ENCODE data around the gene C11orf68. TPM values are rescaled to one million over a fixed set of nuclear protein-coding genes. Genes with fewer than 3 reads are reported as not detected.

Gene C11orf68
- polyA plus RNA-seq, 3 donors: 21.8 to 31.5 (median 22.8) TPM

GRCh38 chr11:65868907-65869306 lies 50.0 kb downstream of the C11orf68 start:
- peaks cover 25 to 35% of the 10 kb centered on the region in 2 donors for H3K36me3 Mint-ChIP-seq
- no peak overlapping the region for H3K4me3 Mint-ChIP-seq
- no peak overlapping the region for H3K4me3 ChIP-seq (replicated peaks in 1 of 3; ENCODE audit: low read depth in 2 of 3, low read length in 3 of 3)
- peaks cover 6 to 32% (median 28%) of the 10 kb centered on the region in 3 donors for H3K27me3 Mint-ChIP-seq (ENCODE audit: low read depth in 3 of 3)
- WGBS (ENCODE audit: insufficient coverage): no CpG with 5 or more reads among the region's 3 CpGs
- no peak overlapping the region for H3K4me2 ChIP-seq (replicated peaks; ENCODE audit: extremely low read depth, low read length, poor library complexity, severe bottlenecking)
- no peak overlapping the region for H3K9ac ChIP-seq (ENCODE audit: insufficient read depth, low read length, poor library complexity, severe bottlenecking)
- intact Hi-C loops (cut with micrococcal nuclease): no loop called here
- peaks cover 20 to 43% of the 10 kb centered on the region in 2 donors for H3K4me1 ChIP-seq (ENCODE audit: control insufficient read depth in 1 of 2, insufficient read depth in 2 of 2, low read length in 2 of 2)
- peaks cover 28 to 31% of the 10 kb centered on the region in 2 donors for H3K36me3 ChIP-seq (replicated peaks in 1 of 2; ENCODE audit: control insufficient read depth in 1 of 2, insufficient read depth in 2 of 2, low read length in 2 of 2)
- DNase-seq: no peak
- no peaks in the 10 kb centered on the region for H3K9me3 ChIP-seq (replicated peaks in 1 of 2; ENCODE audit: control insufficient read depth in 1 of 2, insufficient read depth in 1 of 2, low read length in 2 of 2)
- no peaks in the 10 kb centered on the region for H3K27me3 ChIP-seq (ENCODE audit: control insufficient read depth in 2 of 2, insufficient read depth in 2 of 2, low read length in 2 of 2)
- no peak overlapping the region for H2AFZ ChIP-seq (ENCODE audit: insufficient read depth, low read depth, low read length, poor library complexity, severe bottlenecking)
- peaks cover 18% of the 10 kb centered on the region for H4K20me1 ChIP-seq (ENCODE audit: insufficient read depth, low read length)
- no peak overlapping the region for H3K27ac ChIP-seq (ENCODE audit: low read depth in 1 of 2, low read length in 2 of 2)
- H3K9me3 Mint-ChIP-seq: peaks cover 0 to 4% (median 0%) of the 10 kb centered on the region in 7 donors
- H3K4me1 Mint-ChIP-seq: peaks cover 31% of the 10 kb centered on the region
- peak overlapping the region in 1 of 7 donors; percentile 3 for H3K27ac Mint-ChIP-seq
- H3K79me2 ChIP-seq (ENCODE audit: insufficient read depth, low read length): no peaks in the 10 kb centered on the region
- TF ChIP-seq, protein P1, sequence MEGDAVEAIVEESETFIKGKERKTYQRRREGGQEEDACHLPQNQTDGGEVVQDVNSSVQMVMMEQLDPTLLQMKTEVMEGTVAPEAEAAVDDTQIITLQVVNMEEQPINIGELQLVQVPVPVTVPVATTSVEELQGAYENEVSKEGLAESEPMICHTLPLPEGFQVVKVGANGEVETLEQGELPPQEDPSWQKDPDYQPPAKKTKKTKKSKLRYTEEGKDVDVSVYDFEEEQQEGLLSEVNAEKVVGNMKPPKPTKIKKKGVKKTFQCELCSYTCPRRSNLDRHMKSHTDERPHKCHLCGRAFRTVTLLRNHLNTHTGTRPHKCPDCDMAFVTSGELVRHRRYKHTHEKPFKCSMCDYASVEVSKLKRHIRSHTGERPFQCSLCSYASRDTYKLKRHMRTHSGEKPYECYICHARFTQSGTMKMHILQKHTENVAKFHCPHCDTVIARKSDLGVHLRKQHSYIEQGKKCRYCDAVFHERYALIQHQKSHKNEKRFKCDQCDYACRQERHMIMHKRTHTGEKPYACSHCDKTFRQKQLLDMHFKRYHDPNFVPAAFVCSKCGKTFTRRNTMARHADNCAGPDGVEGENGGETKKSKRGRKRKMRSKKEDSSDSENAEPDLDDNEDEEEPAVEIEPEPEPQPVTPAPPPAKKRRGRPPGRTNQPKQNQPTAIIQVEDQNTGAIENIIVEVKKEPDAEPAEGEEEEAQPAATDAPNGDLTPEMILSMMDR (IDR thresholded peaks at IDR 0.05): no peak

GRCh38 chr11:65868076-65868667 lies 50.7 kb downstream of the C11orf68 start:
- peaks cover 35 to 39% of the 10 kb centered on the region in 2 donors for H3K36me3 ChIP-seq (replicated peaks in 1 of 2; ENCODE audit: control insufficient read depth in 1 of 2, insufficient read depth in 2 of 2, low read length in 2 of 2)
- H3K27ac ChIP-seq (ENCODE audit: low read depth in 1 of 2, low read length in 2 of 2): no peak overlapping the region
- Mint-ChIP-seq H3K4me3 (no peak overlapping the region), H3K27me3 (ENCODE audit: low read depth in 3 of 3) (peaks cover 6 to 30% (median 25%) of the 10 kb centered on the region in 3 donors), H3K4me1 (peaks cover 28% of the 10 kb centered on the region), H3K9me3 (peaks cover 0 to 4% (median 0%) of the 10 kb centered on the region in 7 donors), H3K27ac (peak overlapping the region in 1 of 7 donors; percentile 11), H3K36me3 (peaks cover 31 to 43% of the 10 kb centered on the region in 2 donors)
- no peaks in the 10 kb centered on the region for H3K9me3 ChIP-seq (replicated peaks in 1 of 2; ENCODE audit: control insufficient read depth in 1 of 2, insufficient read depth in 1 of 2, low read length in 2 of 2)
- peaks cover 23% of the 10 kb centered on the region for H4K20me1 ChIP-seq (ENCODE audit: insufficient read depth, low read length)
- peak overlapping the region; percentile 1 for H3K4me2 ChIP-seq (replicated peaks; ENCODE audit: extremely low read depth, low read length, poor library complexity, severe bottlenecking)
- TF ChIP-seq, protein P1 (IDR thresholded peaks at IDR 0.05): no peak
- H3K4me1 ChIP-seq (ENCODE audit: control insufficient read depth in 1 of 2, insufficient read depth in 2 of 2, low read length in 2 of 2): peaks cover 16 to 38% of the 10 kb centered on the region in 2 donors
- no peak overlapping the region for H2AFZ ChIP-seq (ENCODE audit: insufficient read depth, low read depth, low read length, poor library complexity, severe bottlenecking)
- H3K9ac ChIP-seq (ENCODE audit: insufficient read depth, low read length, poor library complexity, severe bottlenecking): no peak overlapping the region
- peaks cover 3% of the 10 kb centered on the region for H3K79me2 ChIP-seq (ENCODE audit: insufficient read depth, low read length)
- 94% methylated on average over 14 of the region's 19 CpGs for WGBS (ENCODE audit: insufficient coverage)
- DNase-seq: no peak
- no peaks in the 10 kb centered on the region for H3K27me3 ChIP-seq (ENCODE audit: control insufficient read depth in 2 of 2, insufficient read depth in 2 of 2, low read length in 2 of 2)
- H3K4me3 ChIP-seq (replicated peaks in 1 of 3; ENCODE audit: low read depth in 2 of 3, low read length in 3 of 3): no peak overlapping the region
- intact Hi-C loops (cut with micrococcal nuclease): no loop called here

Data from CD14-positive monocyte (primary cell).